Activated CD8-positive, alpha-beta memory T cell treated with anti-CD3 and anti-CD28 coated beads, Interleukin-2, amount 50 U/mL, for 24 hours (primary cell): Measurements from ENCODE around the gene HSPA12B.
"Not testable (repeated sequence)": the region's sequence is repeated elsewhere in the genome, so short reads cannot be mapped to it uniquely, and the experiment has no call there.

ENCODE experiments used
- DNase-seq: peaks from one replicate; pipeline ENCODE4 v3.0.0-alpha.2; 2020; ENCODE audit errors: extremely low read depth

The HSPA12B gene

DNA sequence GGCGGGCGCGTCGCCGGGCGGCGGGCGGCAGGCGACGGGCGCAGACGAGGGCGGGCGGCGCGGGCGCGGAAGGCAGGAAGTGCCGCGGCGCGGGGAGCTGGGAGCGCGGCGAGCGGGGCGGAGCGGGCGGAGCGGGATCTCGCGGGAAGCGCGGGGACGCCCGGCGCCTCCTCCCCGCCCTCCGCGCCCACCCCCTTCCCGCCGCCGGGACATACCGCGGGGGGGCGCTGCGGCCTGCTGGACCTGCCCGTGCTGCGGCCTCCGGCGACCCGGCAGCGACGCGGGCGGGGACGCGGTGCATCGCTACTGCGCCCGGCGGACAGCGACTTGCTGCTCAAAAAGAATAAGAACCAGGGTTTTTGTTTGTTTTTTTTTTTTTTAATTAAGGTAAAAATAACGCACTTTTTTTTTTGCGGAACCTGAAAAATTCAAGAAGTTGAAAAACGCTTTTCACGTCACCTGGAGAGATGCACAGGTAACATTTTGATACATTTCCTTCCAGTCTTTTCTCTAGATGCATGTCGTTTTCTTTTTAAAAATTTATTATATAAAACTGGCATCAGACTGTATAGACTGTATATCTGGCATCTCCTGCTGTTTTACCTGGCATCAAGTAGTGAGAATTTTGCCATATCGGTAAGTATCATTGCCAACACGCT lies 54.3 kb downstream of the HSPA12B start, which contains the start of gene CENPB:
Gene CENPB, minus strand, starts transcription at position 76 of the 659 bp plus-strand sequence. CDS start 257 bp downstream, outside the sequence.
- DNase-seq: peak; percentile 65

DNA sequence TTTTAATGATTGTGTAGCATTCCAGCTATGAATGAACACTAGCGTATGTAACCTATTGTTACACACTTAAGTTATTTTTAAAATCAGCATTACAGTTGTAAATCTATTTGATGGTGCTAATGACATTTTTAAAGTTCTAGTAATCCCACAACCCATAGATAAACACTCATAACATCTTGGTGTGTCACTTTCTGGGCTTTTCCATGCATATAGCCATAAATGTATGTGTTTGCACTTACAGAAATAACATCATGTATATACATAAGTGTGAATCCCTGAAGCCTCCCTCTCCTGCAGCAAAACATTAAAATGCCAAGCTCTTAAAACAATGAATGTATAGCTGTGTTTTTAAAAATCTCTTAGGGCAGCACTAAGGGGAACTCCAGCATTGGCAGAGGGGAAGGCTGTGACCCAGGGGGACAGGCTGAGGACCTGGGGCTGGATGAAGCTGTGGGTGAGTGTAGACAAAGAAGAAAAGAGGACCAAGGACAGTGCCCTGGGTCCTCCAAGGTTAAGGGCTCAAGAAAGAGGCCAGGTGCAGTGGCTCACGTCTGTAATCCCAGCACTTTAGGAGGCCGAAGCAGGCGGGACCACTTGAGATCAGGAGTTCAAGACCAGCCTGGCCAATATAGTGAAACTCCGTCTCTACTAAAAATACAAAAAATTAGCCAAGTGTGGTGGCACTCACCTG lies 55.0 kb downstream of the HSPA12B start:
- DNase-seq: no peak

DNA sequence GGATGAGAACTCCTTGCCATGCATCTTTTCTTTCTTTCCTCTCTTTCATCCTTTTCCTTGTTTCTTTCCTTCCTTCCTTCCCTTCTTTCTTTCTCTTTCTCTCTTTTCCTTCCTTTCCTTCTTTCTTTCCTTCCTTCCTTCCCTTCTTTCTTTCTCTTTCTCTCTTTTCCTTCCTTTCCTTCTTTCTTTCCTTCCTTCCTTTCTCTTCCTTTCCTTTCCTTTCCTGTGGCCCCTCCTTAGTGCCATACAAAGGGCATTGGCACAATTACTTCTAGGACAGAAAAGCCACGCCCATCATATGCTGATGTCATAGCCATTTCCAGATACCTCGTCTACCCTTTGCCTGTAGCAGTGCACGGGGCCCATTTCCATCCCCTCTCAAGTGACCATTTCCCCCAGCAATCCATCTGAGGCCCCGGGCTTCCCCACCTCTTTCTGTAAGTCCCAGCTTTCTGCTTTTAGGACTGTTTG lies 56.2 kb downstream of the HSPA12B start:
- DNase-seq: no peak

DNA sequence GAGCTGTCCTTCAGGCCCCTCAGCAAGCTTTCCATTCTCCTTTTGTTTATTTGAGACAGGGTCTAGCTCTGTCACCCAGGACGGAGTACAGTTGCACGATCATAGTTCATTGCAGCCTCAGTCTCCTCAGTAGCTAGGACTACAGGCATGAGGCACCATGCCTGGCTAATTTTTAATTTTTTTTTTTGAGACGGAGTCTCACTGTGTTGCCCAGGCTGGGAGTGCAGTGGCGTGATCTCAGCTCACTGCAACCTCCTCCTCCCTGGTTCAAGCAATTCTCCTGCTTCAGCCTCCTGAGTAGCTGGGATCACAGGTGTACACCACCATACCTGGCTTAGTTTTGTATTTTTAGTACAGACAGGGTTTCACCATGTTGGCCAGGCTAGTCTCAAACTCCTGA lies 56.7 kb downstream of the HSPA12B start:
- DNase-seq: not testable (repeated sequence)

DNA sequence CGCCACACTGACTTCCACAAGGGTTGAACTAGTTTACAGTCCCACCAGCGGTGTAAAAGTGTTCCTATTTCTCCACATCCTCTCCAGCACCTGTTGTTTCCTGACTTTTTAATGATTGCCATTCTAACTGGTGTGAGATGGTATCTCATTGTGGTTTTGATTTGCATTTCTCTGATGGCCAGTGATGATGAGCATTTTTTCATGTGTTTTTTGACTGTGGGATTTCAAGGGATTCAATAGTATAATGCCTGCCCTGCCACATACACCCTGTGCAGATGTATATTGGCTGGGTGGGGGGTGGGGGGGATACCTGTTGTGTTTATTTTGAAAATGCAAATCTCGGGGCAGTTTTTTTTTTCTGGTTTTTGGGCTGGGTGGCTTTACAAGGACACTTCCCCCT lies 61.7 kb downstream of the HSPA12B start:
- not testable (repeated sequence) for DNase-seq

DNA sequence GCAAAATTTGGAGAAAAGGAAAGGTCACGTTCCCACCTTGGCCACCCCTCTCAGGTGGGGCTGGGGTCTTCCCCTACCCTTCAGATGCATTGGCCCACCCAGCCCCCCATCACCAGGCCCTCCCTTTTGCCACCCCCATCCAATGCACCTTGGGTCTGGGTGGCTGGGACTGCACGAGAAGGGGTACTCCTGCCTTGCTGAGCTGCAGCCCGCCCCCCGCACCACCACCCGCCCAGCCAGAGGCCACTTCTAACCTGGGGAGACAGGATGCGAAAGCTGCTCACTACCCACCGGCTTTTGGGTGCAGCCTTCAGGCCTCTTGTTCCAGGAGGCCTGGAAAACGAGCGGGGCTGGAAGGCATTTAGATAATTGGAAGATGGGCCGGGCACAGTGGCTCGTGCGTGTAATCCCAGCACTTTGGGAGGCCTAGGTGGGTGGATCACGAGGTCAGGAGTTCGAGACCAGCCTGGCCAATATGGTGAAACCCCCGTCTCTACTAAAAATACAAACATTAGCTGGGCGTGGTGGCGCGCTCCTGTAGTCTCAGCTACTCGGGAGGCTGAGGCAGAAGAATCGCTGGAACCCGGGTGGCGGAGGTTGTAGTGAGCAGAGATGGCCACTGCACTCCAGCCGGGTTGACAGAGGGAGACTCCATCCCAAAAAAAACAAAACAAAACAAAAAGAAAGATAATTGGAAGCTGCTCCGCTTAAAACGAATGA lies 62.4 kb downstream of the HSPA12B start:
- no peak for DNase-seq

DNA sequence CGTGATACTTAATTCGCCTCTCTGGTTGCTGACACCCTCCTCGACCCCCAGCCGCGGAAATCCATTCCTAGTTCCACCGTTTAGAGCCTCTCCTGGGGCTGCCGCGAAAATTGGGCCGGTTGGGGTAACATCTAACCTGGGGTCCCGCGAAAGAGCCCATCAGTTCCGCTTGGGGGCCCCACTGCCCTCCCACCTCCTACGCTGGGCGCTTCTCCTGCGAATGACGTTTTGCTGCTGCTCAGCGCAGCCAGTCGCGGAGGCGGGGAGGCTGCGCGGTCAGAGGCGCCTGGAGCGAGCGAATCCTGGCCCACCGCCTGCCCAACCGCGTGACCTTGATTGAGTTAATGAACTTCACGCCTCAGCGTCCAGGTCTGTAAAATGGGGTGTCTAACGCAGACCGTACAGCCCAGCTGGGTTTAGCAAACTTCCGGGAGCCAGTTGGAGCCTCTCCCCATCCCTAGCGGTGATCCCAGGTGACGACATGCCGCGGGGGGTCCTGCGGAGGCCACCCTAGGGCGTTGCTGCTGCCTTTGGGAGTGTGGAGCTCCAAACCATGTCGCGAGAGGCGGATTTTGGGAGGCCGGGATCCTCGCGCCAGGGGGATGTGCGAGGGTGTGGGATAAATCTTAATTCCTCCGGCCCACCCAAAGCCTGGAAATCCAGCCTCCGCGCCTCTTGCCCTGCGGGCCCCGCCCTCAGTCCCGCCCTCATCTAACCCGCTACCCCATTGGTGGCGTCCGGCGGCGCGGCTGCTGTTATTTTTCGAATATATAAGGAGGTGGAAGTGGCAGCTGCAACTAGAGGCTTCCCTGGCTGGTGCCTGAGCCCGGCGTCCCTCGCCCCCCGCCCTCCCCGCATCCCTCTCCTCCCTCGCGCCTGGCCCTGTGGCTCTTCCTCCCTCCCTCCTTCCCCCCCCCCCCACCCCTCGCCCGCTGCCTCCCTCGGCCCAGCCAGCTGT lies 63.3 kb downstream of the HSPA12B start, which contains the start of gene CDC25B:
Gene CDC25B, plus strand, starts transcription at position 800 of the 958 bp plus-strand sequence. CDS start 222 bp downstream, outside the sequence.
- peak; percentile 75 for DNase-seq

DNA sequence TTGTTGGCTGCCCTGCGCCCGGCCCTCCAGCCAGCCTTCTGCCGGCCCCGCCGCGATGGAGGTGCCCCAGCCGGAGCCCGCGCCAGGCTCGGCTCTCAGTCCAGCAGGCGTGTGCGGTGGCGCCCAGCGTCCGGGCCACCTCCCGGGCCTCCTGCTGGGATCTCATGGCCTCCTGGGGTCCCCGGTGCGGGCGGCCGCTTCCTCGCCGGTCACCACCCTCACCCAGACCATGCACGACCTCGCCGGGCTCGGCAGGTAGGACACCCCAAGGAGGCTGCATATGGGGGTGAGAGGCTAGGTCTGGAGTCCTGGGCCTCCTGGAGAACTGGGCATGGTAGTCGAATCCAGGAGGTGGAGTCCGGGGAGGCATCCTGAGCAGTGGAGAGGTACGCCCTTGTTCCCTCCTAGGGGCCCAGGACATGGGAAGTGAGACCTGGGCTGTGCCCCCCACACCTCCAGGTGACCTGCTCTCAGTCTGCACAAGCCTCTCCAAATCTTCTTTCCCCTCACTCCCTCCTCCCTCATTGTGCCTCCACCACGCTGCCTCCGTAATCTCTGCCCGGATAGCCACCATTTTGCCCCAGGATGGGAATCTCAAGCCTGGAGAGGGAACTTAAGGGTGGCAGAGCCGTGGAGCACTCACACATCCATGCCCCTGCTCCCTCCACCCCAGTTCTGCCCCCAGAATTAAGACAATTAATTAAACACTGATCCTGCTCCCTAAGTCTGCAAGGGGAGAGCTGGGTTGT lies 64.2 kb downstream of the HSPA12B start:
- no peak for DNase-seq

DNA sequence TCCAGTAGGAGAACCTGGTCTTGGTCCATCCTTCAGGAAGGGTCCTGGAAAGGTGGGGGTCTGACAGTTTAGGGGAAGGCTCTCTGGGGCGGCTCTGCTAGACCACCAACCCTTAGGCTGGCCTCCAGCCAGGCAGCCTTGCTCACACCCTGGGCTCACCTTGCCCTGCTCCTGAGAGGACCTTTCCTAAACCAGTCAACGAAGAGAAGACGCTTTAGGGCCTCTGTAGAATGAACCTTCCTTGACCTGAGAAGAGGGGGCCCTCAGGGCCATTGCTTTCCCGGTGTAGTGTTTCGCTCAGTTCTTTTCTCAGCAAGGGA lies 64.7 kb downstream of the HSPA12B start:
- no peak for DNase-seq

DNA sequence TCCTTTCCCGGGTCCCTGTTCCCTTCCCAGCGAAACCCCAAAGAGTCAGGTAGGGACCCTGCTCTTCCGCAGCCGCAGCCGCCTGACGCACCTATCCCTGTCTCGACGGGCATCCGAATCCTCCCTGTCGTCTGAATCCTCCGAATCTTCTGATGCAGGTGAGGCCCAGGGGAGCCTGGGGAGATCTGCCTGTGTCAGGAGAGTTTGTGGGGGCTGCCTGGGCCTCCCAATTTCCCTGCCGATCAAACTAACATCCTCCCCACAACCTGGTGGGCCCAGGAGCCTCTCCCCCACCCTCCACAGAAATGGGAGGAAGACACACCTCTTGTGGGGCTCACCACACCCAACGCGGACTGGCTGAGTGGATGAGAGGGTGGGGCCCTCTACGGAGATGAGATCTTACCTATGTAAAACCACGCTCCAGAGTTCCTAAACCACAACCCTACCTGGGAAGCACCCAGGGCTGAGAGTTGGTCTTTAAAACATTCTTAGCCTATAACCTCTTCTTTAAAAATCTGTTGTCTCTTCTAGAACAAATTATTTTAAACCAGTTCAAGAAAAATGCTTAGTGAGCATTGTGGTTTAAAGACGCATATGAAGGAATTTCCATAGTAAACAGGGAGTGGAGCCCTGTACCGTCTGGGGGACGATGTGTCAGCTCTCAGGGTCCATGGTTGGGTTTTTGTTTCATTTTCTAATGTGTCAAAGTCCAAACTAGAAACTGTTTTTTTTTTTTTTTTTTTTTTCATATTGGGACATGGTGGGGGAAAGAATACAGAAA lies 65.3 kb downstream of the HSPA12B start:
- no peak for DNase-seq

DNA sequence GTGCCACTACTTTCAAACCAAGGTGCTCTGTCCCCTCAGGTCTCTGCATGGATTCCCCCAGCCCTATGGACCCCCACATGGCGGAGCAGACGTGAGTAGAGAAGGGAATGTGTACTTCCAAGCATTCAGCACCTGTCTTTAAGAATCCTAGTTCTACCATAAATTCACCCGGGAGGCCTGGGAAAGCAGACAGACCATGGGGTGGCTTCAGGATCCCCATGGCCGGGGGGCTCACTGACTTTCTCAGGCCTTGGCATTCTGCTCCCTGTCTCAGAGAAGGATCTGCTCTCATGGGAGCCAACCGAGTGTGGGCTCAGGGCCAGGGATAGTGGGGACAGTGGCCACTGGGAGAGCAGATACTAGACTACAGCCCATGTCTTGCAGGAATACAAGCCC lies 65.9 kb downstream of the HSPA12B start:
- DNase-seq: no peak

DNA sequence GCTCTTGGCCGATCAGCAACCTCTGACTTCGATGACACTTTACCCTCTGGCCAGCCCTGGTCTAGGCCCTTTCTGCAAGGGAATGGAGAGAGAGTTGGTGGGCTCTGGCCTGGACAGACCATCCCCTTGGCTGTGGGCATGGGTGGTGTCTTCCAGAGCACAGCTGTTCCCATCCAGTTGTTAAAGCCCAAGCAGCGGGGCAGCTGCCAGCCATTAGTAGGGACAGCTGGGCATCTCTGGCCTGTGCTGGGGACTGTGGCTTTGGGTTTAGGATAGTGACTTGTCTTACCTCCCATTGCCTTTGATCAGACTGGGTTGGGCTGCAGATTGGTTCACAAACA lies 66.4 kb downstream of the HSPA12B start:
- no peak for DNase-seq

DNA sequence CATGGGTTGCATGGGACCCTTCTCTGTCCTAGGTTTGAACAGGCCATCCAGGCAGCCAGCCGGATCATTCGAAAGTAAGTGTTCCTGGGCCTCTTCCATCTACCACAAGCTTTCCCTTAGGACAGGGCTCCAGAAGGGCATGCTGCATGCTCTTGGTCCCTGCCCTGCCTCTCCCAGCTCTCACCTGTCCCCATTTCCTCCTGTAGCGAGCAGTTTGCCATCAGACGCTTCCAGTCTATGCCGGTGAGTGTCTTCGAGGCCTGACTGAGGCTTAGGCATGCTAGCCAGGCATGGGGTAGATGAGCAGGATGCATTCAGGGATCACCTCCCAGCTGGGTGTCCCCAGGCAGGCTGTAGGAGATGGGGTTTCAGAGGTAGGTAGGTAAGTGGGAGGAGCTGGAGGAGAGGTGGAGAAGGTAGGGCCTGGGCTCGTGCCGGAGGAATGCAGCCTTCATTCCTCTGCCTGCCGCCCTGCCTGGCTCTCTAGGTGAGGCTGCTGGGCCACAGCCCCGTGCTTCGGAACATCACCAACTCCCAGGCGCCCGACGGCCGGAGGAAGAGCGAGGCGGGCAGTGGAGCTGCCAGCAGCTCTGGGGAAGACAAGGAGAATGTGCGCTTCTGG lies 67.9 kb downstream of the HSPA12B start:
- no peak for DNase-seq

DNA sequence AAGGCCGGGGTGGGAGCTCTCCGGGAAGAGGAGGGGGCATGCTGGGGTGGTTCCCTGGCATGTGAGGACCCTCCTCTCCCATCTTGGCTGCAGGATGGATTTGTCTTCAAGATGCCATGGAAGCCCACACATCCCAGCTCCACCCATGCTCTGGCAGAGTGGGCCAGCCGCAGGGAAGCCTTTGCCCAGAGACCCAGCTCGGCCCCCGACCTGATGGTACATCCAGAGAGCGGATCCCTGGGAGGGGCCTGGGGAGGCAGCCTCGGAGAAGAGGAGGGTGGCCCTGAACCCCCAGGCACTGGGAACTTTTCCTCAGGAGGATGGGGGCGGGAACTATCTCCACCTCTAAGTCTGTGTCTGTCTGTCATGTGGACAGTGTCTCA lies 68.4 kb downstream of the HSPA12B start:
- no peak for DNase-seq

DNA sequence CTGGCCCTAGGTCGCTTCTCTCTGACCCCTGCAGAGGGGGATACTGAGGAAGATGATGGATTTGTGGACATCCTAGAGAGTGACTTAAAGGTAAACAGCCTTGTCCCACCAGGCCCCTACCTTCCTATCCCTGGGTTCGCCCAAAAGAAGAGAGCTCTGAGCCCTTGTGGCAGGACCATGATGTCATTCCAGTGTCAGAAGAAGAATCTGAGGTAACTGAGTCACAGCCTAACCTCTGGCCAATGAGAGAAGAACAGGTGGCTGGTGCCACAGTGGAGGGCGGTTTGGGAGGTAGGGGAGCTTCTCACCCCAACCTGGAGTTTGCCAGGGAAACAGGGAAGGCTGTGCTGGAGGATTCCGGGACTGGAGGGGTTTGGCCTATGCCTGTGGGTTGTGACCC lies 68.8 kb downstream of the HSPA12B start:
- no peak for DNase-seq

DNA sequence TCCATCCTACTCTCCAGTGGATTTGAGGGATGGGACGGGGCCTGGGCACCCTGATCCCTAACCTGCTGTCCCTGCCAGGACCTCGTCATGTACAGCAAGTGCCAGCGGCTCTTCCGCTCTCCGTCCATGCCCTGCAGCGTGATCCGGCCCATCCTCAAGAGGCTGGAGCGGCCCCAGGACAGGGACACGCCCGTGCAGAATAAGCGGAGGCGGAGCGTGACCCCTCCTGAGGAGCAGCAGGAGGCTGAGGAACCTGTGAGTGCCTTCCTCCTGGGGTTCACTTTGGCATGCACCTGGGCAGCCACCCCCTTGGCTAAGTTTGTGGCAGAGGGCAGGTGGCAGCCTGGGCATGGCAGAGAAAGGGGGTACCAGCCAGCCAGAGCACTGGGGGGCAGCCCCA lies 69.4 kb downstream of the HSPA12B start:
- no peak for DNase-seq
